Activated T-cell treated with anti-CD3 and anti-CD28 coated beads, Interleukin-2, amount 50 U/mL, for 48 hours (primary cell): ENCODE data around the gene FZD7.

ENCODE experiments used
- DNase-seq, 2 experiments: peaks; one replicate each; pipeline ENCODE4 v3.0.0-alpha.2; 2020

The FZD7 gene

GRCh38 chr2:202038471-202039277, 5.0 kb downstream of the FZD7 start:
- no peak for DNase-seq

GRCh38 chr2:202039278-202040078, 5.8 kb downstream of the FZD7 start:
- no peak for DNase-seq

DNA sequence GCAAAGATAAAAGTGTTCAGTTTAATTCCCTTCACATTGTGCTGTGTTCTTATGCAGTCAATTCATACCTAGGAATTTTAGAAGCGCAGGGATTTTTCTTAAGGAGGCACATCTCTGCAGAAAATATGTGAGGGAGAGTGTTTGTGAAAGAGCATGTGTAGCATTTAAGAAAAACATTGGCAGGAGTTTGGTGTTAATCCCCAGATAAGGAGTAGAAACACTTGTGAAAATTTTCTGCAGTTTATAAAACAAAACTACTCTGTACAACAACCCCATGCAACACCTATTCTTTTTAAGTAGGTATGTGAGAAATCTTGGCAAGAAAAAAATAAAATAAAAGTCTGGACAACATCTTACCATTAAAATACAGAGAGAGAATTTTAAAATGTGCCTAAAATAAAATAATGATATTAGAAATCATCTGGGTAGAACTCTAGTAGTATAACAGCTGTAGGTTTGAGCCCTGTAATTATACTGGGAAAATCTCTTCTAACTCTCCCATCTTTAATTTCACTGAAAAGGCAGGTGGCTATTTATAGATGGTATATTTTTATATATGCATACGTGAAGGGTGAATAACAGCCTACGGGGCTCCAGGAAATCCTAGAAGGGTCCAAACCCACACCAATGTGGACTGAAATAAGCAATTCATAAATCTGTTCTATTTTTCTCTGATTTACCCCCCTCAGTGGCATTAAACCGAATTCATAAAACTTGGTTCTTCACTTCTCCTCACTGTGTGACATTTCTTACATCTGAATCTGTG, 6.6 kb downstream of the FZD7 start:
- no peak for DNase-seq

DNA sequence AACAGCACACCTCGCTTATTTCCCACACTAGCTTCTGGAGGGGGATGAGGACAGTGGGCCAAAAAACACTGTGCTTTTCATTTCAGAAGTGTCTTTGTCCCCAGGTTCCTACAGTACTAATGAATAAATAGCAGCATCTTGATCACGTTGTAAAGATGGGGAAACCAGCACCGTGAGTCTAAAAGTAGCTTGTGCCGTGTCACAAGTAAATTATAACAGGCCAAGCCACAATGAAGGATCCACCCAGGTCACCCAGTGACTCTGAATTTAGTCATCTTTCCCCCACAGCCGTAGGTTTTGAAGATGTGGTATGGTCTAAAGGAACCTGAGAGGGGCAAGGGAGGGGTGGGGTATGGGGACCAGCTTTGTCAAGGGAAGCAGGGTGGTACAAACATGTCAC, 8.8 kb downstream of the FZD7 start:
- DNase-seq = no peak

GRCh38 chr2:202043475-202043874, 9.8 kb downstream of the FZD7 start:
- DNase-seq = no peak

DNA sequence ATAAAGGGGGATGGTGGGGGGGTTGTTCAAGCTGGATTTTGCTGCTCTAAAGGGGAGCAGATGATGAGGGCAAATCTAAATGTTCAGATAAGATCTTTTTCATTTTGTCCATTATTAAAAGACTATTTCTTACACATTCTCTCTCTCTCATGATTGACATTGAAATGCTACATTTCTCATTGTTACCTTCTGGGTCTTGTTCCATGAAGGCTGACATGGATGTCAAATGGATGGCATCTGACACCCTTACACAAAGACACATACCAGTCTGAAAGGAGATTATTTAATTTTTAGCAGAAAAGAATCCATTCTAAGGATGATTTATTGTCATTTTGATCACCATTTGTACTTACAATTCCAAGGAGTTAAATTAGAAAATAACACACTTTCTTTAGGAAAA, 11.1 kb downstream of the FZD7 start:
- no peak for DNase-seq

- no peak for DNase-seq
These were observed 12.9 kb downstream of the FZD7 start for GRCh38 chr2:202046572-202046971.

GRCh38 chr2:202049092-202049728, 15.6 kb downstream of the FZD7 start:
- DNase-seq = no peak

DNA sequence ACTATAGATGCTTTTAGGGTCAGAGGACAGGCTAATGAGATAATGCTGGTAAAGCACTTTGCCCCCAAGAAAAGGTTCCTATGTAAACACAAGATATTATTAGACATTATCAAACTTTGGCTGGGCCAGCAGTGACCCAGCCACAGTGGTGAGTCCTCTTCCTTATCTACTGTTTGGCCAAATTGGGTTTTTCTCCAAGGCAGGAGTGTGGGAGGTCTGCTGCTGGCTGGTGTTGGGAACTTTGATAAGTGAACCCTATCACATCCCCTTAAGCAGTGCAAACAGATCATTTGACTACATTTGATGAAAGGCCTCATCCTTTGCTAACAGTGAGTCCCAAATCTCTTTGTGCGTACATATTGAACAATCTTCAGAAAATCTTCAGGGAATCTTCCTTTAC, 16.2 kb downstream of the FZD7 start:
- DNase-seq = no peak

- no peak for DNase-seq
These were observed 17.0 kb downstream of the FZD7 start for GRCh38 chr2:202050652-202051051.

DNA sequence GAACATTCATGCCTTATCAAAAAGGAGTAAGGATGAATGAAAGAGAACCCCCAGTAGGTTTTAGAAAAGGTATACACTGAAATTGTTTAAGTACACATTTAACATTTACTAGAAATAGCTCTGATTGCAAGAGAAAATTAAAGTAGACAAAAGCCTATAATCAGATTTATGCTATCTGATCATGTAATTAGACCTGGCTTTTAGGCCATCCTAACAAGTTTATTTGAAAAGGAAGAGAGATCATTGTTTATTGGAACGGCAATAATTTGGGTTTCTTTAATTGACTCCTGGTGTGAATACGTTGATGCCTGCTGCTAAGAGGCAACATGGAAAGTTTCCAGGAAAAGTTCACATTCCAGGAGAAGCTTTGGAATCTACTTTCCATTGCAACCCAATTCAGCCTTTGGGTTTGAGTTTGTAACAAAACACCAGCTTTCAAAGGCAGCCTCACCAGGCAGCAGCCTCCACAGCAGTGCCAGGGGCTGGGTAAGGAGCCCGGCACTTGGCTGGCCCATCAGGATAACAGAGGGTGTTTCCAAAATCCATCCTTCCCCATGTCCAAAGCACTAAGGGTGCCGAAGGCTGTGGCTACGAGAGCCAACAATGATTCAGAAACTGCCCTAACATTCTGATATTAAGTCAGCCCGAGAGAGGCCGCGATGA, 18.0 kb downstream of the FZD7 start:
- DNase-seq = no peak

GRCh38 chr2:202052235-202052634, 18.6 kb downstream of the FZD7 start:
- no peak for DNase-seq

- DNase-seq = no peak
These were observed 21.0 kb downstream of the FZD7 start for GRCh38 chr2:202054679-202055078.

DNA sequence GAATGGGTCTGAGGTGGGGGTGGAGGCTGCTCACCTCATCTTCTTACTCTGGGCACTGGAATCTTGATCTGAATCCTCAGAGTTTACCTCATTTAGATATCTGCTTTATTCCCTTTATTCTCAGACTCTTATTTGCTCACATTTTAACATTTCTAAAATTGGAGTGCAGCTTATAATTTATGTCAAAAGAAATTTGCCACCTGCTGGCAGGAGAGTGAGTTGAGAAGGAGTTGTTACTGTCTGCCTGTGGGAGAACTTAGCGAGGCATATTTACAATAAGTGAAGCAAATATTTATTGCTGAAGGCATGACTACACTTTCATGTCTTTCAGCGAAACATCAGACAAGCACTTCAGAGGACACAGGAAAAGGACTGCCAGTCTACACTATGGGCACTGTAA, 23.0 kb downstream of the FZD7 start:
- DNase-seq = no peak

DNA sequence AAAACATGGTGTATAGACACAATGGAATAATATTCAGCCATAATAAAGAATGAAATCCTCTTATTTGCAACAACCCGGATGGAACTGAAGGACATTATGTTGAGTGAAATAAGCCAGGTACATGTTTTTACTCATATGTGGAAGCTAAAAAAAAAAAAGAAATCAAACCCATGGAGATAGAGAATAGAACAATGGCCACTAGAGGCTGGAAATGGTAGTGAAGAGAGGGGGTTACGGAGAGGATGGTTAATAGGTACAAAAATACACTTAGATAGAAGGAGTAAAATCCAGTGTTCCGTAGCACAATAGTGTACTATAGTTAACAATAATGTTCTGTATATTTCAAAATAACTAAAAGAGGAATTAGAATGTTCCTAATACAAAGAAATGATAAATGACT, 26.6 kb downstream of the FZD7 start:
- DNase-seq = no peak

- no peak for DNase-seq
These were observed 28.0 kb downstream of the FZD7 start for GRCh38 chr2:202061695-202062094.

DNA sequence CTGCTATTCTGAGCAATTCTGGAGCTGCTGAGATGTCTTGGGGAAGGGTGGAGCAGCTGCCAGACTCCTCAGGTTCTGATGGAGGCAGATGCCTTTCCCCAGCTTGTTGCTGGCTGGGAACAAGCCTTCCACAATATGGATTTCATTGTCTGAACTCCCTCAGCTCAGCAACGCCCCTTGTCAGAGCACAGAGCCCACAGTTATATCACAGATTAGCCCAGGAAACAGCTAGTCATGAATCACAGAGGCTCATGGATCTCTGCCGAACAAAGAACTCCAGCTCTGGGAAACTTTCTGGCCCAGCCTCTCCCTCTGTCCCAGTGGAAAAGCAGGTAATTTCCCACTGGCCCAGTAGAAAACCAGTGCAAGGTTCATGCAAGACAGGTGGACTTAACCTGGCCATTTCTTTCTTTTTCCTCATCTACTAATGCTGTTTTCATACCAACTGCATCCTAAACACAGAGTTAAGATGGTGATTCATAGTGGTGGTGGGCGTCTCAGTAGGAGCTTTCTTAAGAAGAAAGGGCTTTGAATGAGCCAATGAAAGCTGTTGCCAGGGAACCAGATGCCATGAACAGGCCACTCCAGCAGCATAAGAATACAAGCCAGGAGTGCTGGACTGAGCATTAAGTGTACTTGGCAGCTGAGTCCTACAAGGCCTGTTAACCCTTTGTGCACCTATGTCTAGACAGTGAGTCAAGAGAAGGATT, 30.7 kb downstream of the FZD7 start:
- peak; percentile 18 to 26 for DNase-seq

DNA sequence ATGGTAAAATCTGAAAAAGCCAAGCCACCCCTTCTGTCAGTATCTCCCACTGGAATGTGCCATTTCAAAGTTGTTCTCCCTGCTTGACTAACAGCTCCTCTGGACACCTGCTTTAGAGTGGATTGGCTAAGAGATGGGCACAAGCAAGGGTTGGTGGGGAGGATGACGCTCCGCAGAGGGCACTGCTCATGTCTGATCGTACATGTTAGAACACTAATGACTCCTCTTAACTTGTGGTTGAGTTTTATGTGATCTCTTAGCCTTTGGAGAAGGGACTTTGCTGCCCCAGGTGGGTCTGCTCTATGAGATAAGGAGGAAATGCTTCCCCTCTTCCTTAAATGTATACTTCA, 31.2 kb downstream of the FZD7 start:
- DNase-seq = no peak

- no peak for DNase-seq
These were observed 32.2 kb downstream of the FZD7 start for GRCh38 chr2:202065876-202066275.

- DNase-seq = no peak
These were observed 33.2 kb downstream of the FZD7 start for GRCh38 chr2:202066875-202067274.

GRCh38 chr2:202067589-202067988, 33.9 kb downstream of the FZD7 start:
- no peak for DNase-seq
